Peyer's patch (tissue), 4 donors: ENCODE results near the gene PIGK.

Source experiments
- POLR2A ChIP-seq, 2 donors: fragments of 450-650 bp; IDR thresholded peaks; one replicate each; pipeline ENCODE4 v1.5.1; 2017; ENCODE audit warnings: antibody characterized with exemption in 2 of 2, mild to moderate bottlenecking in 2 of 2, moderate library complexity in 2 of 2
- TF ChIP-seq, protein P1 (sequence below), 6 experiments: fragments of 450-650 bp in 4 of 6; fragments of 200-600 bp in 2 of 6; sonication (generic) in 1 of 6; IDR thresholded peaks; one replicate each; pipeline ENCODE4 v1.5.1; 2017 to 2019; ENCODE audit warnings: antibody characterized with exemption in 6 of 6, mild to moderate bottlenecking in 3 of 6, moderate library complexity in 1 of 6

DNA sequence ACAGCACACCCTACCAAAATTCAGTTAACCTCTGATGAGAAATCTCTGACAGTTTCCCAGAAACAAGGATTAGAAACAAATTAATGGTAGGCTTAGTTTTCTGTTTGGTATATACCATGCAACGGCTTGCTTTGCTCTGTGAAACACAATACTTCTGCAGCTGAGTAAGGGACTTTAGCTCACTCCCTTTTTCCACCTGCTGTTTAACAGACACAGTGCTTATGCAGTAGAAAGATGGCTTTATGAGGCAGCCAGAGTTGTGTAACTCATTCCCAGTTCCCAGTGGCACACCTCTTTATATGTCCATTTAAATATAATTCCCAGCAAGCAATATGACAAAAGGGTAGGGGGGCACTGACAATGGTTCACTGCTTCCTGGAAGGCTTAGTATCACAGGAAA lies 124.0 kb downstream of the PIGK start:
- TF ChIP-seq, protein P1, sequence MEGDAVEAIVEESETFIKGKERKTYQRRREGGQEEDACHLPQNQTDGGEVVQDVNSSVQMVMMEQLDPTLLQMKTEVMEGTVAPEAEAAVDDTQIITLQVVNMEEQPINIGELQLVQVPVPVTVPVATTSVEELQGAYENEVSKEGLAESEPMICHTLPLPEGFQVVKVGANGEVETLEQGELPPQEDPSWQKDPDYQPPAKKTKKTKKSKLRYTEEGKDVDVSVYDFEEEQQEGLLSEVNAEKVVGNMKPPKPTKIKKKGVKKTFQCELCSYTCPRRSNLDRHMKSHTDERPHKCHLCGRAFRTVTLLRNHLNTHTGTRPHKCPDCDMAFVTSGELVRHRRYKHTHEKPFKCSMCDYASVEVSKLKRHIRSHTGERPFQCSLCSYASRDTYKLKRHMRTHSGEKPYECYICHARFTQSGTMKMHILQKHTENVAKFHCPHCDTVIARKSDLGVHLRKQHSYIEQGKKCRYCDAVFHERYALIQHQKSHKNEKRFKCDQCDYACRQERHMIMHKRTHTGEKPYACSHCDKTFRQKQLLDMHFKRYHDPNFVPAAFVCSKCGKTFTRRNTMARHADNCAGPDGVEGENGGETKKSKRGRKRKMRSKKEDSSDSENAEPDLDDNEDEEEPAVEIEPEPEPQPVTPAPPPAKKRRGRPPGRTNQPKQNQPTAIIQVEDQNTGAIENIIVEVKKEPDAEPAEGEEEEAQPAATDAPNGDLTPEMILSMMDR (IDR thresholded peaks at IDR 0.05), result no peak
- TF ChIP-seq POLR2A (IDR thresholded peaks at IDR 0.05), result no peak
